Measurements from ENCODE around the gene FNTB. TPM values are rescaled to one million over a fixed set of nuclear protein-coding genes. Genes with fewer than 3 reads are reported as not detected.

The FNTB gene
- total RNA-seq, 1 donor from 2014 or later: 21.6 TPM

DNA sequence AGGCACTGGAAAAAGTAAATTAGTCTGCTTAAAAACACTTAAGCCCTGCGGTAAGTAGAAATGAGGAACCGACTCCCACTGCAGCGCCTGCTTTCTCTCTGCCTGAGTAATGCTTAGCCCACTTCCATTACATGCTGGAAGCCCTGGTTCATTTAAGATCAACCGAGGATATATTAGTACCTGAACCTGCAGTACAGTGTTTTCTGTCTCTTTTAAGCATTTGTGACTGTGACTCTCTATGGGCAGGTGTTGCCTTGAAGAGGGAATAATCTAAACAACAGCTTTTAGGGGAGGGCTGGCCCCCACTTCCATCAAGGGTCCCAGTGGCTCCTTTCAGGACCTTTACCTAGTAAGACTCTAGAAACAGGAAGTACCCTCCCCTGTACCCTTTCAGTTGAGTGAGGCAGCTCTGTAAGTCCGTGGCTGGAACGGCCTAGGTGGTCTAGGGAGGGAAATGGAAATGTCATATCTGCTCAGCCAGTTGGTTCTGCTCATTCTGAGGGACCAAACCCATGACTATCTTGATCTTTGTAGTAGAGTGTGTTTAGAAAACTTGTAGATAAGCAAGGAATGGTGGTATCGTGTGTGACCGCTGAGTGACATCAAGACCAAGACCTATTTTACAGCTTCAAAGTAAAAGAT, 56.2 kb downstream of the FNTB start:
- TF ChIP-seq, protein P1, sequence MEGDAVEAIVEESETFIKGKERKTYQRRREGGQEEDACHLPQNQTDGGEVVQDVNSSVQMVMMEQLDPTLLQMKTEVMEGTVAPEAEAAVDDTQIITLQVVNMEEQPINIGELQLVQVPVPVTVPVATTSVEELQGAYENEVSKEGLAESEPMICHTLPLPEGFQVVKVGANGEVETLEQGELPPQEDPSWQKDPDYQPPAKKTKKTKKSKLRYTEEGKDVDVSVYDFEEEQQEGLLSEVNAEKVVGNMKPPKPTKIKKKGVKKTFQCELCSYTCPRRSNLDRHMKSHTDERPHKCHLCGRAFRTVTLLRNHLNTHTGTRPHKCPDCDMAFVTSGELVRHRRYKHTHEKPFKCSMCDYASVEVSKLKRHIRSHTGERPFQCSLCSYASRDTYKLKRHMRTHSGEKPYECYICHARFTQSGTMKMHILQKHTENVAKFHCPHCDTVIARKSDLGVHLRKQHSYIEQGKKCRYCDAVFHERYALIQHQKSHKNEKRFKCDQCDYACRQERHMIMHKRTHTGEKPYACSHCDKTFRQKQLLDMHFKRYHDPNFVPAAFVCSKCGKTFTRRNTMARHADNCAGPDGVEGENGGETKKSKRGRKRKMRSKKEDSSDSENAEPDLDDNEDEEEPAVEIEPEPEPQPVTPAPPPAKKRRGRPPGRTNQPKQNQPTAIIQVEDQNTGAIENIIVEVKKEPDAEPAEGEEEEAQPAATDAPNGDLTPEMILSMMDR (IDR thresholded peaks at IDR 0.05): no peak
- peaks cover 13% of the 10 kb centered on the region for H3K4me1 Mint-ChIP-seq (ENCODE audit: low read depth)
- H3K4me3 Mint-ChIP-seq (ENCODE audit: unreplicated experiment): no peak overlapping the region
- H3K27ac Mint-ChIP-seq (ENCODE audit: unreplicated experiment): no peak overlapping the region
- H3K9me3 Mint-ChIP-seq (ENCODE audit: low read depth): peaks cover 2% of the 10 kb centered on the region
- DNase-seq (ENCODE audit: low spot score): no peak
- peaks cover 31% of the 10 kb centered on the region for H3K36me3 Mint-ChIP-seq (ENCODE audit: low read depth)
- H3K27me3 Mint-ChIP-seq (ENCODE audit: low read depth): no peaks in the 10 kb centered on the region

DNA sequence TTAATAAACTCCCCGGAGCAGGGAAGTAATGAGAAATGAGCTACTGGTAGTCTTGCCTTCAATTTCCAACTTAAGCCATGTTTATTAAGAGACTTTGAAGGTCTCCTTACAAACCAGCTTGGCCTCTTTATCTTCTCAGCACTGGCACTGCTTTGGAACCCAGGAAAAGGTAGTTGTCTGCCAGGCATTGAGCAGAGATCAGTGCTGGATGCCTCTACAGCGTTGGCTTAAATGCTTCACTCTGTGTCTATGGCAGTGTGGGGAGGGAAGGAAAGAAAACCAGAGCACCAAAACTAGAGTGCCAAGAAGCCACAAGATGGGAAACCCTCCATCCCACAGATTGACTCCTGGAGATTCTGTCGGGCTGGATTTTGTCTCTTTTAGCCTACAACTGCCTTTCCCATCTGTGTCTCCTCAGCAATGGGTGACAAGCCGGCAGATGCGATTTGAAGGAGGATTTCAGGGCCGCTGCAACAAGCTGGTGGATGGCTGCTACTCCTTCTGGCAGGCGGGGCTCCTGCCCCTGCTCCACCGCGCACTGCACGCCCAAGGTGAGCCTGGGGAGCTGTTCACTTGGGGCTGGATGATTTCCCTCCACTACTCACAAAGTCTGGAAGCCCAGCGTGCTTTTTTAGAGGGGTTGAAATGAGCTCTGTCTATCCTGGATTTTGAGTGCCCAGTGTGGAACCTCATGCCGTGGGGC, 57.3 kb downstream of the FNTB start:
- TF ChIP-seq, protein P1 (IDR thresholded peaks at IDR 0.05): no peak
- no peak overlapping the region for H3K27ac Mint-ChIP-seq (ENCODE audit: unreplicated experiment)
- DNase-seq (ENCODE audit: low spot score): no peak
- H3K27me3 Mint-ChIP-seq (ENCODE audit: low read depth): no peaks in the 10 kb centered on the region
- peaks cover 30% of the 10 kb centered on the region for H3K36me3 Mint-ChIP-seq (ENCODE audit: low read depth)
- peaks cover 2% of the 10 kb centered on the region for H3K9me3 Mint-ChIP-seq (ENCODE audit: low read depth)
- H3K4me3 Mint-ChIP-seq (ENCODE audit: unreplicated experiment): no peak overlapping the region
- peaks cover 12% of the 10 kb centered on the region for H3K4me1 Mint-ChIP-seq (ENCODE audit: low read depth)

DNA sequence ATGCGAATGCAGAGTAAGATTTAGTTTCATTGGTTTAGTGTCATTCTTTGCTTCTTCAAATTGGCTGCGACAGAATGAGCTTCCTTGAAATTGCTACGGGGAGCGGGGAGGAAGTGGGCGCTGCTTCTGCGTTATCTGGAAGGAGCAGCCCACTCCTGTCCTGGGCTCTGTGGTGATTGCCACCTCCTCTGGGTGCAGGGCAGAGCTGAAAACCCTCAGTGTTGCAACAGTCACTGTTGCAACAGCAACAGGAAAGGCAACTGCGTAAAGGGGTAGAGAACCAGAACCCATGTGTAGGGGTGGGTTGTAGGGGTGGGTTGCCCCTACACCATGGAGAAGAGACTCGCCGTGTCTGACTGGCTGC, 57.9 kb downstream of the FNTB start:
- TF ChIP-seq, protein P1 (IDR thresholded peaks at IDR 0.05): no peak
- Mint-ChIP-seq H3K4me1 (ENCODE audit: low read depth) (peaks cover 12% of the 10 kb centered on the region), H3K9me3 (ENCODE audit: low read depth) (peaks cover 2% of the 10 kb centered on the region), H3K27me3 (ENCODE audit: low read depth) (no peaks in the 10 kb centered on the region), H3K36me3 (ENCODE audit: low read depth) (peaks cover 30% of the 10 kb centered on the region), H3K4me3 (ENCODE audit: unreplicated experiment) (no peak overlapping the region), H3K27ac (ENCODE audit: unreplicated experiment) (no peak overlapping the region)
- no peak for DNase-seq (ENCODE audit: low spot score)

DNA sequence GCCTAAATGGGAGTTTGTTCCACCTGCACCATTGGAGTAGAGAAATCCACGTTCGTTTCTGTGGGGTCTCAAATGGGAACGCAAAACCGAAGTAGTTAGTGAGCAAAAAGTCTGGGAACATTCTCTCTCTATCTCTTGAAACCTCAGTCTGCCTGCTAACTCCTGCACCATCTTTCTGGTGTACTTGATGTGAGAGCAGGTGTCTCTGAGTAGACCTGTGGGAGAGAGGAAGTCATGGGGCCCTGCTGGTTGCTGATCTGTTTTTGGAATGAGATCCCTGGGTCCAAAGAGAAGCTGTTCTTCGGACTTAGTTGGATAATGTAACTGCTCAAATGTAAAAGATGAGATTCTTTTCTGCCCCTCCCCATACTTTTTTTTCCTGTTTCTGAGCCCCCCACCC, 58.3 kb downstream of the FNTB start:
- H3K36me3 Mint-ChIP-seq (ENCODE audit: low read depth): peaks cover 30% of the 10 kb centered on the region
- H3K27me3 Mint-ChIP-seq (ENCODE audit: low read depth): no peaks in the 10 kb centered on the region
- DNase-seq (ENCODE audit: low spot score): no peak
- H3K9me3 Mint-ChIP-seq (ENCODE audit: low read depth): peaks cover 2% of the 10 kb centered on the region
- TF ChIP-seq, protein P1 (IDR thresholded peaks at IDR 0.05): no peak
- H3K27ac Mint-ChIP-seq (ENCODE audit: unreplicated experiment): no peak overlapping the region
- no peak overlapping the region for H3K4me3 Mint-ChIP-seq (ENCODE audit: unreplicated experiment)
- peaks cover 12% of the 10 kb centered on the region for H3K4me1 Mint-ChIP-seq (ENCODE audit: low read depth)

DNA sequence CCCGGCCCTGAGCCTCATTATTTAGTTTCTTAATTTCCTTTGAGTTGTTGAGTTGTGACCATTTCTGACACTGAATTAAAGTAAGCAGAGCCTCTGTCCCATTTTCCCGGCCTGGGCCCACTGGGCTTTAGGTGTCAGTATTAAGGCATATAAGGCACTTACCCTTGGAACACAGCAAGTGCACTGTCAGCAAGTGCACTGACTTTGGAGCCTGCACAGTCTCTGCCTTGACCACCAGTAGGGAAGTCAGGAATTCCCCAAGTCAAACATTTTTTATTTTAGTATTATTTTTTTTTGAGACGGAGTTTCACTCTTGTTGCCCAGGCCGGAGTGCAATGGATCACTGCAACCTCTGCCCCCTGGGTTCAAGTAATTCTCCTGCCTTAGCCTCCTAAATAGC, 59.0 kb downstream of the FNTB start:
- Mint-ChIP-seq H3K27me3 (ENCODE audit: low read depth) (no peaks in the 10 kb centered on the region), H3K4me3 (ENCODE audit: unreplicated experiment) (no peak overlapping the region), H3K27ac (ENCODE audit: unreplicated experiment) (no peak overlapping the region), H3K36me3 (ENCODE audit: low read depth) (peaks cover 27% of the 10 kb centered on the region), H3K9me3 (ENCODE audit: low read depth) (peaks cover 2% of the 10 kb centered on the region), H3K4me1 (ENCODE audit: low read depth) (peaks cover 12% of the 10 kb centered on the region)
- TF ChIP-seq, protein P1 (IDR thresholded peaks at IDR 0.05): no peak
- DNase-seq (ENCODE audit: low spot score): no peak
